A673 (cell line): ENCODE results near the gene MAN1B1. TPM values are rescaled to one million over a fixed set of nuclear protein-coding genes. Genes with fewer than 3 reads are reported as not detected.

Experiments
- BruUV-seq: library from RNA; stranded (reverse); fragments of 400-500 nt; replicated peaks from 2 replicates; lab custom pipeline; 2021; lab: Mats Ljungman, UMichigan
- CTCF ChIA-PET: fragments of 300-600 bp; sonication (Branson Sonifier 250); formaldehyde crosslinking; loops from one replicate; lab custom pipeline; 2022; ENCODE audit warnings: antibody characterized with exemption; lab: Charles Lee
- POLR2A ChIA-PET: fragments of 300-600 bp; sonication (Branson Sonifier 250); formaldehyde crosslinking; loops from one replicate; lab custom pipeline; 2022; ENCODE audit warnings: antibody characterized with exemption; ENCODE audit not compliant: low non-redundant PET; lab: Charles Lee
- DNase-seq: peaks from one replicate; pipeline ENCODE4 v3.0.0-alpha.2; 2015; ENCODE audit warnings: low spot score
- H3K27ac ChIP-seq: fragments of 200-600 bp; sonication (generic); 2 replicates; pipeline ENCODE4 v1.5.1; 2016; ENCODE audit warnings: mixed run types, low read depth, mild to moderate bottlenecking, mixed read lengths, antibody characterized with exemption, low read length; ENCODE audit not compliant: poor library complexity, severe bottlenecking
- H3K27me3 ChIP-seq: fragments of 200-600 bp; sonication (generic); replicated peaks from 2 replicates; pipeline ENCODE4 v1.6.1; 2017; ENCODE audit warnings: mixed run types, low read depth, mild to moderate bottlenecking, mixed read lengths, antibody characterized with exemption, low read length; ENCODE audit not compliant: insufficient read depth, poor library complexity
- H3K36me3 ChIP-seq: fragments of 200-600 bp; sonication (generic); 2 replicates; pipeline ENCODE4 v1.6.1; 2016; ENCODE audit warnings: mixed run types, mild to moderate bottlenecking, mixed read lengths, antibody characterized with exemption, low read length; ENCODE audit not compliant: insufficient read depth, poor library complexity, severe bottlenecking
- H3K4me1 ChIP-seq: fragments of 200-600 bp; sonication (generic); 2 replicates; pipeline ENCODE4 v1.6.1; 2017; ENCODE audit warnings: mixed run types, mild to moderate bottlenecking, mixed read lengths, antibody characterized with exemption, low read length; ENCODE audit not compliant: insufficient read depth, poor library complexity, severe bottlenecking
- H3K4me3 ChIP-seq: fragments of 200-600 bp; sonication (generic); 2 replicates; pipeline ENCODE4 v1.5.1; 2016; ENCODE audit warnings: low read depth, mixed run types, mild to moderate bottlenecking, mixed read lengths, low read length; ENCODE audit not compliant: poor library complexity, severe bottlenecking
- H3K9me3 ChIP-seq: fragments of 200-600 bp; sonication (generic); 2 replicates; pipeline ENCODE4 v1.6.1; 2016; ENCODE audit warnings: mixed run types, low read depth, mild to moderate bottlenecking, mixed read lengths, antibody characterized with exemption, low read length; ENCODE audit not compliant: poor library complexity, severe bottlenecking
- CTCF ChIP-seq: fragments of 300-800, 200-600 bp; sonication (generic); conservative IDR thresholded peaks from 2 replicates; pipeline ENCODE4 v1.5.1; 2017; ENCODE audit warnings: low read depth, mild to moderate bottlenecking, antibody characterized with exemption, low read length, moderate library complexity, mixed read lengths
- EZH2 ChIP-seq: fragments of 200-600 bp; sonication (generic); IDR thresholded peaks from 2 replicates; pipeline ENCODE4 v1.6.1; 2017; ENCODE audit warnings: borderline replicate concordance, low read depth, mild to moderate bottlenecking, mixed read lengths, antibody characterized with exemption, low read length; ENCODE audit not compliant: poor library complexity, severe bottlenecking
- intact Hi-C: fragments of 100-400 bp; cut with micrococcal nuclease; formaldehyde crosslinking; loops from one replicate; pipeline ENCODE4 v1.10.0; 2022; ENCODE audit not compliant: unreplicated experiment
- total RNA-seq: library from RNA; stranded (reverse); gene quantifications from 2 replicates; pipeline ENCODE4 v1.2.3, GENCODE V29; 2021

Gene MAN1B1
- total RNA-seq, 1 experiment from 2014 or later, result 48.6 TPM

- ChIA-PET CTCF (interaction anchor here (0.9 to 1.3 kb wide), 3 partner anchors 11 to 20 kb away, joined by 3 read pairs; partner anchors contain the start of gene UAP1L1), POLR2A (no interaction called here)
- Histone ChIP-seq H3K4me3 (no peak overlapping the region), H3K9me3 (no peaks in the 10 kb centered on the region), H3K27me3 (no peaks in the 10 kb centered on the region), H3K4me1 (peaks cover 13% of the 10 kb centered on the region), H3K27ac (no peak overlapping the region), H3K36me3 (peaks cover 7% of the 10 kb centered on the region)
- TF ChIP-seq CTCF, result no peak
- TF ChIP-seq EZH2, result no peak
- DNase-seq, result no peak
- intact Hi-C loops, result no loop called here
- no TSS peak for BruUV-seq
These were observed 20.5 kb upstream of the MAN1B1 start for GRCh38 chr9:137066096-137066861.

- Histone ChIP-seq H3K27me3 (no peaks in the 10 kb centered on the region), H3K4me3 (peak overlapping the region; percentile 61), H3K36me3 (peaks cover 7% of the 10 kb centered on the region), H3K9me3 (no peaks in the 10 kb centered on the region), H3K4me1 (peaks cover 15% of the 10 kb centered on the region), H3K27ac (no peak overlapping the region)
- intact Hi-C loops, result no loop called here
- no TSS peak for BruUV-seq
- TF ChIP-seq CTCF, result peak; percentile 77
- no peak for TF ChIP-seq EZH2
- DNase-seq, result peak; percentile 88
- POLR2A ChIA-PET, result no interaction called here
- CTCF ChIA-PET, result interaction anchor here (0.6 to 2.0 kb wide), 14 partner anchors 9 to 289 kb away, joined by 3 to 11 read pairs (median 5); partner anchors contain the start of genes FUT7, MAN1B1, NPDC1 and UAP1L1
These were observed 18.8 kb upstream of the MAN1B1 start for GRCh38 chr9:137067860-137068538.

- Histone ChIP-seq H3K4me1 (peaks cover 15% of the 10 kb centered on the region), H3K4me3 (peak overlapping the region; percentile 61), H3K36me3 (peaks cover 7% of the 10 kb centered on the region), H3K27ac (no peak overlapping the region), H3K27me3 (no peaks in the 10 kb centered on the region), H3K9me3 (no peaks in the 10 kb centered on the region)
- no TSS peak for BruUV-seq
- TF ChIP-seq EZH2 (no peak), CTCF (no peak)
- no peak for DNase-seq
- ChIA-PET CTCF (interaction anchor here (0.6 to 2.0 kb wide), 8 partner anchors 16 to 368 kb away, joined by 3 to 11 read pairs (median 5); partner anchors contain the start of gene MAN1B1), POLR2A (no interaction called here)
- intact Hi-C loops, result no loop called here
These were observed 18.0 kb upstream of the MAN1B1 start for GRCh38 chr9:137068539-137069507.
